Subcutaneous abdominal adipose tissue (tissue), 5 donors: ENCODE measurements around the gene GGACT.

Experiments
- H3K27ac ChIP-seq: one replicate; pipeline ENCODE4 v1.7.0; 2013; ENCODE audit warnings: low read depth, mild to moderate bottlenecking, inconsistent platforms, low read length, moderate library complexity
- H3K27me3 ChIP-seq, 5 donors: one replicate each; pipeline ENCODE4 v1.7.0; 2013; ENCODE audit warnings: low read length in 5 of 5, inconsistent platforms in 1 of 5; ENCODE audit not compliant: control insufficient read depth in 5 of 5, insufficient read depth in 4 of 5
- H3K36me3 ChIP-seq, 5 donors: one replicate each; pipeline ENCODE4 v1.7.0; 2013; ENCODE audit warnings: low read length in 5 of 5; ENCODE audit not compliant: control insufficient read depth in 5 of 5, insufficient read depth in 5 of 5
- H3K4me1 ChIP-seq, 5 donors: one replicate each; pipeline ENCODE4 v1.7.0; 2013; ENCODE audit warnings: low read length in 5 of 5, mild to moderate bottlenecking in 3 of 5, moderate library complexity in 1 of 5; ENCODE audit not compliant: control insufficient read depth in 5 of 5, insufficient read depth in 5 of 5
- H3K4me3 ChIP-seq, 5 donors: one replicate each; pipeline ENCODE4 v1.7.0; 2013; ENCODE audit warnings: low read length in 5 of 5, low read depth in 1 of 5
- H3K9ac ChIP-seq, 5 donors: one replicate each; pipeline ENCODE4 v1.7.0; 2013; ENCODE audit warnings: low read length in 5 of 5, mild to moderate bottlenecking in 4 of 5, moderate library complexity in 3 of 5
- H3K9me3 ChIP-seq, 5 donors: one replicate each; pipeline ENCODE4 v1.7.0; 2013; ENCODE audit warnings: low read length in 5 of 5; ENCODE audit not compliant: control insufficient read depth in 5 of 5
- donor health status: healthy.
- donor health status: healthy.
- donor health status: healthy.
- donor health status: healthy.
- donor health status: healthy.

Gene GGACT

GRCh38 chr13:100534147-100534843, 54.3 kb downstream of the GGACT start:
- Histone ChIP-seq H3K27ac (no peak overlapping the region), H3K27me3 (no peaks in the 10 kb centered on the region), H3K36me3 (peaks cover 6 to 34% (median 18%) of the 10 kb centered on the region in 5 donors), H3K4me1 (peaks cover 2 to 15% (median 9%) of the 10 kb centered on the region in 5 donors), H3K9me3 (no peaks in the 10 kb centered on the region), H3K9ac (no peak overlapping the region), H3K4me3 (no peak overlapping the region)

DNA sequence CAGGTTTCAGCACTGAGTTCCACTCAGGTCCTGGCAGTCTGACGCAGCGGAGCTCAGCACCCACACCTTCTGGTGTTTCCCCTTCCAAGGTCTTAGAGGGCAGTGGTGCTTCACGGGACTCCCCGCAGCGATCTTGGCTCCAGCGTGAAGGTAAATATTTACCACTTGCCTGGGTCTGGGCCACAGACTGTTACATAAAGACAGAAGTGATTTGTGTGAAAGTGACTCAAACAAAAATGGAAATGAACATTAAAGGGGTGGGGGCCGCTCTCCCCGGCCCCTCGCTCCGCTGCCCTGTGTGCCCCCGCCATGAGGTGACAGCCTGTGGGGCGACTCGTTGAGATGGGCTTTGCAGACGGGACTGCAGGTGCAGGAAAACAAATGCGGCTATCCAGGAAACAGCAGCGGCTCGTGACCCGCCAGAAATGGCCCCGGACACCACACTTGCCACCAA, 55.0 kb downstream of the GGACT start:
- Histone ChIP-seq H3K9ac (no peak overlapping the region), H3K4me3 (no peak overlapping the region), H3K27me3 (no peaks in the 10 kb centered on the region), H3K27ac (no peak overlapping the region), H3K36me3 (peaks cover 6 to 41% (median 25%) of the 10 kb centered on the region in 5 donors), H3K4me1 (peaks cover 2 to 15% (median 9%) of the 10 kb centered on the region in 5 donors), H3K9me3 (no peaks in the 10 kb centered on the region)

GRCh38 chr13:100532836-100533435, 55.7 kb downstream of the GGACT start:
- H3K27ac ChIP-seq: no peak overlapping the region
- H3K4me1 ChIP-seq: peaks cover 2 to 15% (median 9%) of the 10 kb centered on the region in 5 donors
- no peak overlapping the region for H3K9ac ChIP-seq
- peaks cover 6 to 45% (median 29%) of the 10 kb centered on the region in 5 donors for H3K36me3 ChIP-seq
- no peak overlapping the region for H3K4me3 ChIP-seq
- H3K9me3 ChIP-seq: no peaks in the 10 kb centered on the region
- no peaks in the 10 kb centered on the region for H3K27me3 ChIP-seq

GRCh38 chr13:100532090-100532766, 56.4 kb downstream of the GGACT start:
- H3K9me3 ChIP-seq: no peaks in the 10 kb centered on the region
- H3K27ac ChIP-seq: no peak overlapping the region
- H3K4me3 ChIP-seq: no peak overlapping the region
- no peak overlapping the region for H3K9ac ChIP-seq
- H3K27me3 ChIP-seq: no peaks in the 10 kb centered on the region
- peaks cover 6 to 51% (median 35%) of the 10 kb centered on the region in 5 donors for H3K36me3 ChIP-seq
- peaks cover 2 to 15% (median 9%) of the 10 kb centered on the region in 5 donors for H3K4me1 ChIP-seq

DNA sequence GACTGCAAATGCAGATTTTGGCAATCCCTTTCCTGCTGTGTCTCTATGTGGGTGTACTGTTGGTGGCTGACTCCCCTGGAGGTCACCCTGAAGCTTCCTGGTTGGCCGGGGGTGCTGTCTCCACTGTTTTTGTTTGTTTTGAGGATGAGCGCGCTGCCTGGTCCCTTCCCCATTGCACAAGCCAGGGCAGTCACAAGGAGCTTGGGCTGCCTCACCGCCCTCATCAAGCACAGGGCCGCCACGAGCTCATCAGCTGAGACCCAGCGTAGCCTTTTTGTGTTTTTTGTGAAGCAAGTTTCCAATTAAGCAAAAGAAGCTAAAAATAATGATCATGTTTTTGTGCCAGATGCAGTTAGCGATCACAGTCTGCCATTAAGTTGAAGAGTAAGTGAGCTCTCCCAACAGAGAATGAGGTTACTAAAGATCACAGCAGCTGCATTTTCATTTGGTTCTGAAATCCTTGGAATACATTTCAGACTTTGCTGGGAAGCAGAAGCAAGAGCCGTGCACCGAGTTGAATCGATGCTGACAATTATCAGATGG, 57.8 kb downstream of the GGACT start:
- H3K27me3 ChIP-seq: no peaks in the 10 kb centered on the region
- H3K4me1 ChIP-seq: peaks cover 2 to 11% (median 7%) of the 10 kb centered on the region in 5 donors
- no peak overlapping the region for H3K27ac ChIP-seq
- no peaks in the 10 kb centered on the region for H3K9me3 ChIP-seq
- peaks cover 6 to 59% (median 47%) of the 10 kb centered on the region in 5 donors for H3K36me3 ChIP-seq
- H3K4me3 ChIP-seq: no peak overlapping the region
- H3K9ac ChIP-seq: no peak overlapping the region

GRCh38 chr13:100529666-100530377, 58.8 kb downstream of the GGACT start:
- Histone ChIP-seq H3K4me3 (no peak overlapping the region), H3K9me3 (no peaks in the 10 kb centered on the region), H3K27ac (no peak overlapping the region), H3K27me3 (no peaks in the 10 kb centered on the region), H3K36me3 (peaks cover 6 to 59% (median 47%) of the 10 kb centered on the region in 5 donors), H3K4me1 (peaks cover 0 to 5% (median 0%) of the 10 kb centered on the region in 5 donors), H3K9ac (no peak overlapping the region)

DNA sequence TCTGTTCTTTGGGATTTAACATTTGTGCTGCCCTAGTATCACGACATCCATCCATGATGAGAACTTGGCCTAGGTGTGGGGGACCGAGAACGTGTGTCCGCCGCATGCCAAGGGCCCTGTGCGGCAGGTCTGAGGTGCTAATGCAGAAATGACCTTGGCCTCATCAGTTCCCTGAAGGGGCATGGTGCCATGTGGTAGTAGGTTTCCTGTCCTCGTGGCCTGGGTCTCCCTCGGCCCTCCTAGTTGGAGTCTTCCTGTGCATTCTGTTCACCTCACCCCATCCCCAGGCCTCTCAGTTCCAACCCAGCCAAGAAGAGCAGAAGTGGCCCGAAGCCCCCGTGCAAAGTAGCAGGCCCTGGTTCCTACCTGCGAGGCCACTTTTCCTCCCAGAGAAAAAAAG, 59.8 kb downstream of the GGACT start:
- Histone ChIP-seq H3K36me3 (peaks cover 6 to 62% (median 47%) of the 10 kb centered on the region in 5 donors), H3K4me1 (peaks cover 0 to 5% (median 0%) of the 10 kb centered on the region in 5 donors), H3K9me3 (no peaks in the 10 kb centered on the region), H3K9ac (no peak overlapping the region), H3K27me3 (no peaks in the 10 kb centered on the region), H3K4me3 (no peak overlapping the region), H3K27ac (no peak overlapping the region)

GRCh38 chr13:100528353-100528752, 60.2 kb downstream of the GGACT start:
- Histone ChIP-seq H3K4me1 (peaks cover 0 to 5% (median 0%) of the 10 kb centered on the region in 5 donors), H3K36me3 (peaks cover 6 to 66% (median 47%) of the 10 kb centered on the region in 5 donors), H3K4me3 (no peak overlapping the region), H3K27me3 (no peaks in the 10 kb centered on the region), H3K9ac (no peak overlapping the region), H3K27ac (no peak overlapping the region), H3K9me3 (no peaks in the 10 kb centered on the region)

- H3K9ac ChIP-seq: no peak overlapping the region
- no peaks in the 10 kb centered on the region for H3K27me3 ChIP-seq
- no peaks in the 10 kb centered on the region for H3K9me3 ChIP-seq
- H3K36me3 ChIP-seq: peaks cover 6 to 60% (median 47%) of the 10 kb centered on the region in 5 donors
- H3K4me1 ChIP-seq: peaks cover 0 to 5% (median 0%) of the 10 kb centered on the region in 5 donors
- no peak overlapping the region for H3K27ac ChIP-seq
- no peak overlapping the region for H3K4me3 ChIP-seq
Measured at GRCh38 chr13:100527644-100528043, 60.9 kb downstream of the GGACT start.
